K562 (cell line): ENCODE measurements around the gene ZBTB16. TPM values are rescaled to one million over a fixed set of nuclear protein-coding genes. Genes with fewer than 3 reads are reported as not detected.

ENCODE experiments used
- ATAC-seq: fragments of 200-7000 bp; cut with Tn5 transposase; 3 replicates; pipeline ENCODE4 v1.9.1; 2020; ENCODE audit warnings: moderate library complexity
- BruUV-seq: library from RNA; stranded (reverse); fragments of 400-500 nt; replicated peaks from 2 replicates; lab custom pipeline; 2021; lab: Mats Ljungman, UMichigan
- CTCF ChIA-PET: fragments of 300-600 bp; formaldehyde crosslinking; extraction: SDS; loops from one replicate; lab custom pipeline; 2021; ENCODE audit warnings: low intra/inter-chr PET ratio; lab: Yijun Ruan, JAX
- POLR2A ChIA-PET: fragments of 300-600, 350-650 bp; sonication (Branson Sonifier 250); formaldehyde crosslinking; extraction: SDS; loops from one replicate; lab custom pipeline; 2021; ENCODE audit warnings: antibody characterized with exemption, inconsistent platforms; lab: Yijun Ruan, JAX
- DNase-seq, 4 experiments: peaks; one replicate each; pipeline versions ENCODE4 v3.0.0 to v3.0.0-alpha.2; 2011 to 2018; ENCODE audit warnings: low spot score in 3 of 4, mixed read lengths in 3 of 4; ENCODE audit errors: extremely low read depth in 1 of 4
- FAIRE-seq: peaks from 2 replicates; lab custom pipeline; 2011; peaks lifted over from hg19 to GRCh38; lab: Jason Lieb, UNC
- H2AFZ ChIP-seq: 2 replicates; pipeline ENCODE4 v1.6.0; 2011; ENCODE audit warnings: low read depth, low read length, control low read depth, inconsistent platforms
- H3K27ac ChIP-seq: fragments of 200-600 bp; 3 replicates; pipeline ENCODE4 v1.8.0; 2011; ENCODE audit warnings: low read depth, mild to moderate bottlenecking, control low read depth, inconsistent platforms, low read length, moderate library complexity, mixed read lengths; ENCODE audit errors: extremely low read depth
- H3K27me3 ChIP-seq, 2 experiments: fragments of 300-600 bp in 1 of 2; 2 replicates in 1 of 2; 3 replicates in 1 of 2; pipeline versions ENCODE4 v1.6.0 to v1.8.0; 2011; ENCODE audit warnings: inconsistent platforms in 2 of 2, low read length in 2 of 2, mild to moderate bottlenecking in 1 of 2, mixed read lengths in 1 of 2, moderate library complexity in 1 of 2; ENCODE audit not compliant: control insufficient read depth in 2 of 2, insufficient read depth in 2 of 2
- H3K36me3 ChIP-seq: fragments of 300-600 bp; 3 replicates; pipeline ENCODE4 v1.8.0; 2011; ENCODE audit warnings: mild to moderate bottlenecking, low read length, inconsistent platforms; ENCODE audit not compliant: control insufficient read depth, insufficient read depth
- H3K4me1 ChIP-seq, 2 experiments: fragments of 200-600 bp in 1 of 2; replicated peaks in 1 of 2; 2 replicates in 1 of 2; 3 replicates in 1 of 2; pipeline versions ENCODE4 v1.5.1 to v1.8.0; 2011; ENCODE audit warnings: inconsistent platforms in 2 of 2, low read length in 2 of 2, mild to moderate bottlenecking in 1 of 2, mixed read lengths in 1 of 2, moderate library complexity in 1 of 2; ENCODE audit not compliant: control insufficient read depth in 2 of 2, insufficient read depth in 2 of 2
- H3K4me2 ChIP-seq: 2 replicates; pipeline ENCODE4 v1.6.1; 2011; ENCODE audit warnings: low read length, control low read depth, inconsistent platforms, mixed read lengths; ENCODE audit not compliant: insufficient read depth
- H3K4me3 ChIP-seq: fragments of 200-600 bp; sonication (generic), shearing (Covaris generic); 2 replicates; pipeline ENCODE4 v1.5.1; 2016; ENCODE audit warnings: control low read depth, inconsistent platforms
- H3K79me2 ChIP-seq: fragments of 200-600 bp; 3 replicates; pipeline ENCODE4 v1.8.0; 2011; ENCODE audit warnings: low read length, inconsistent platforms; ENCODE audit not compliant: control insufficient read depth, insufficient read depth
- H3K9ac ChIP-seq, 2 experiments: 2 replicates each; pipeline versions ENCODE4 v1.6.0 to v1.6.1; 2011; ENCODE audit warnings: low read depth in 2 of 2, low read length in 2 of 2, control low read depth in 1 of 2, inconsistent platforms in 1 of 2, mild to moderate bottlenecking in 1 of 2, mixed read lengths in 1 of 2; ENCODE audit not compliant: insufficient read depth in 1 of 2
- H3K9me1 ChIP-seq: one replicate; pipeline ENCODE4 v1.6.0; 2011; ENCODE audit warnings: inconsistent platforms, mild to moderate bottlenecking, low read length, moderate library complexity; ENCODE audit not compliant: control insufficient read depth, insufficient read depth
- H3K9me3 ChIP-seq: replicated peaks from 2 replicates; pipeline ENCODE4 v1.5.1; 2011; ENCODE audit warnings: low read depth, low read length, inconsistent platforms; ENCODE audit not compliant: control insufficient read depth, insufficient read depth
- H4K20me1 ChIP-seq: replicated peaks from 2 replicates; pipeline ENCODE4 v1.6.1; 2011; ENCODE audit warnings: low read length, inconsistent platforms, mixed read lengths; ENCODE audit not compliant: control insufficient read depth, insufficient read depth
- BRD4 ChIP-seq: fragments of 200-600 bp; sonication (generic); IDR thresholded peaks from 2 replicates; pipeline ENCODE4 v1.6.1; 2017; ENCODE audit warnings: inconsistent platforms
- HDAC8 ChIP-seq: fragments of 450-650 bp; IDR thresholded peaks from 2 replicates; pipeline ENCODE4 v1.6.1; 2016; ENCODE audit warnings: mild to moderate bottlenecking, missing genetic modification characterization, moderate library complexity, missing compliant biosample characterization
- KHSRP ChIP-seq: fragments of 450-650 bp; IDR thresholded peaks from 2 replicates; pipeline ENCODE4 v1.6.1; 2017
- MED1 ChIP-seq: sonication (generic); formaldehyde crosslinking; IDR thresholded peaks from 2 replicates; pipeline ENCODE4 v1.8.1; 2023; ENCODE audit warnings: missing genetic modification reagents, borderline replicate concordance
- MYC ChIP-seq, 2 experiments: fragments of 250-450 bp in 1 of 2; sonication (Bioruptor Pico) in 1 of 2; IDR thresholded peaks; 2 replicates each; pipeline versions ENCODE4 v1.5.1 to v1.6.1; 2012 to 2021; ENCODE audit warnings: low read depth in 2 of 2, borderline replicate concordance in 1 of 2, improper control_type of control experiment in 1 of 2, low read length in 1 of 2, mild to moderate bottlenecking in 1 of 2, moderate library complexity in 1 of 2
- PCBP1 ChIP-seq: fragments of 200-400 bp; formaldehyde crosslinking; IDR thresholded peaks from 2 replicates; pipeline ENCODE4 v1.6.1; 2018; ENCODE audit warnings: mild to moderate bottlenecking, low read depth, low read length; ENCODE audit not compliant: poor library complexity, severe bottlenecking
- SIN3A ChIP-seq, 2 experiments: fragments of 150-350 bp in 1 of 2; IDR thresholded peaks; 2 replicates each; pipeline ENCODE4 v1.6.1; 2011 to 2016; ENCODE audit warnings: borderline replicate concordance in 2 of 2, low read depth in 2 of 2, low read length in 2 of 2, mild to moderate bottlenecking in 2 of 2, moderate library complexity in 2 of 2; ENCODE audit not compliant: control insufficient read depth in 1 of 2
- SLC30A9 ChIP-seq: fragments of 250-450 bp; sonication (Bioruptor Pico); IDR thresholded peaks from 2 replicates; pipeline ENCODE4 v1.8.0; 2022; ENCODE audit warnings: mild to moderate bottlenecking, moderate library complexity
- TGIF2 ChIP-seq: sonication (generic); formaldehyde crosslinking; IDR thresholded peaks from 2 replicates; pipeline ENCODE4 v1.8.1; 2022; ENCODE audit warnings: mild to moderate bottlenecking, missing genetic modification reagents, moderate library complexity
- ZKSCAN1 ChIP-seq: fragments of 150-350 bp; IDR thresholded peaks from 2 replicates; pipeline ENCODE4 v1.6.1; 2016; ENCODE audit warnings: low read depth, low read length
- ZNF699 ChIP-seq: fragments of 250-450 bp; sonication (Bioruptor Pico); IDR thresholded peaks from 2 replicates; pipeline ENCODE4 v1.8.0; 2021; ENCODE audit warnings: mild to moderate bottlenecking, moderate library complexity; ENCODE audit not compliant: insufficient replicate concordance
- WGBS: fragments of 100-300 bp; shearing (Covaris generic); methylation state at CpG from one replicate; pipeline ENCODE4 v1.1.6; 2016; ENCODE audit warnings: low coverage, mixed read lengths; ENCODE audit not compliant: insufficient coverage; ENCODE audit errors: missing lambda C conversion rate; 5-methylcytosine and 5-hydroxymethylcytosine counted together
- in situ Hi-C: fragments of 300-500 bp; cut with MboI; formaldehyde crosslinking; loops from 4 replicates; pipeline ENCODE4 v1.15.0; 2018; ENCODE audit warnings: inconsistent platforms, mixed read lengths
- intact Hi-C: fragments of 100-400 bp; cut with micrococcal nuclease; formaldehyde crosslinking; loops from 2 replicates; pipeline ENCODE4 v1.14.2; 2022
- polyA plus RNA-seq, 8 experiments: library from polyadenylated mRNA; depleted of rRNA in 4 of 8; stranded (reverse) in 5 of 8; unstranded in 3 of 8; fragments of >200 nt; fragmentation: Nextera tagmentation in 2 of 8; fragmentation: Illumina TruSeq in 1 of 8; extraction: Ambion mirVana in 2 of 8; extraction: Trizol in 1 of 8; gene quantifications; 2 replicates each; pipeline versions ENCODE4 v1.2.1 to v1.2.3, GENCODE V29; 2011 to 2014; ENCODE audit warnings: inconsistent platforms in 1 of 8, missing spikeins in 1 of 8
- total RNA-seq, 7 experiments: library from RNA; depleted of rRNA in 6 of 7; stranded (reverse); fragments of >200 nt in 6 of 7; fragmentation: Illumina TruSeq in 2 of 7; extraction: Trizol in 2 of 7; gene quantifications; 2 replicates each; pipeline versions ENCODE4 v1.2.1 to v1.2.3, GENCODE V29; 2011 to 2021; ENCODE audit warnings: low replicate concordance in 1 of 7
- TF ChIP-seq, protein P1 (sequence below): fragments of 450-650 bp; formaldehyde crosslinking; IDR thresholded peaks from 2 replicates; pipeline ENCODE4 v1.4.0; 2020; ENCODE audit warnings: mild to moderate bottlenecking

ZBTB16 gene
- total and polyA plus RNA-seq, 9 of the 15 experiments (the other 6 are each of a cell fraction or from before 2014, with no cell fraction given) = 0.06 to 0.40 (median 0.24) TPM; not detected in 4

DNA sequence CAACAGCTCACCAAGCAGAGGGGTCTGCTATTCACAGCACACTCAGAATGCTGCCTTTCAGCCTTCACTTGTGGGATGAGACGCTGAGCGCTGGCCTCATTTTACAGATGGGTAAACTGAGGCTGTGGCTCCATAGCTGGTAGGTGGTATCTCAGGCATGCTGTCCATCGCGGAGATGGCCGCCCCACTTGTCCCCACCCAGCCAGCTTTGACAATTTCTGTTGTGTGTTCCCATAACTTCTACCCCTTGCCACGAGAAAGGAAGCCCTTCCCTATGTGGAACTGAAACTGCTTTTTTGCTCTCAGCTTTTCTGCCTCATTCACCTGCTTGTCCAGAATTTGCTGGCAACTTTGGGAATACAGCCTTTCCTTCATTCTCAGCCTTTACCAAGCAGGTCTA is 200.6 kb downstream of the ZBTB16 start:
- no TSS peak for BruUV-seq
- no peak for TF ChIP-seq KHSRP
- TF ChIP-seq HDAC8 = no peak
- no peak for TF ChIP-seq ZKSCAN1
- TF ChIP-seq MED1 (CRISPR knock-in tag) = no peak
- no peak for TF ChIP-seq BRD4
- TF ChIP-seq SIN3A (IDR thresholded peaks at IDR 0.05; ENCODE audit: borderline replicate concordance in 2 of 2, control insufficient read depth in 1 of 2, low read depth in 2 of 2, low read length in 2 of 2) = no peak
- TF ChIP-seq TGIF2 = no peak
- TF ChIP-seq ZNF699 = no peak
- TF ChIP-seq, protein P1, sequence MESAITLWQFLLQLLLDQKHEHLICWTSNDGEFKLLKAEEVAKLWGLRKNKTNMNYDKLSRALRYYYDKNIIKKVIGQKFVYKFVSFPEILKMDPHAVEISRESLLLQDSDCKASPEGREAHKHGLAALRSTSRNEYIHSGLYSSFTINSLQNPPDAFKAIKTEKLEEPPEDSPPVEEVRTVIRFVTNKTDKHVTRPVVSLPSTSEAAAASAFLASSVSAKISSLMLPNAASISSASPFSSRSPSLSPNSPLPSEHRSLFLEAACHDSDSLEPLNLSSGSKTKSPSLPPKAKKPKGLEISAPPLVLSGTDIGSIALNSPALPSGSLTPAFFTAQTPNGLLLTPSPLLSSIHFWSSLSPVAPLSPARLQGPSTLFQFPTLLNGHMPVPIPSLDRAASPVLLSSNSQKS (CRISPR knock-in tag) = no peak
- TF ChIP-seq SLC30A9 (CRISPR knock-in tag) = no peak
- TF ChIP-seq MYC (IDR thresholded peaks at IDR 0.05; ENCODE audit: low read depth, low read length) = no peak
- TF ChIP-seq MYC (CRISPR knock-in tag; IDR thresholded peaks at IDR 0.05; ENCODE audit: borderline replicate concordance, low read depth) = no peak
- no peak for TF ChIP-seq PCBP1
- intact Hi-C loops (loop anchor here (5.0 to 10.0 kb wide), 2 partner anchors 665 to 953 kb away; no protein-coding TSS in a partner anchor), in situ Hi-C loops (loop anchor here (5.0 to 25.0 kb wide), 3 partner anchors 245 to 948 kb away; partner anchors contain the start of gene TTC12)
- ATAC-seq (no peak), DNase-seq (no peak), FAIRE-seq (no peak)
- Histone ChIP-seq H3K36me3 (no peaks in the 10 kb centered on the region), H2AFZ (no peak overlapping the region), H4K20me1 (no peaks in the 10 kb centered on the region), H3K27ac (no peak overlapping the region), H3K27me3 (peaks cover 0 to under 1% of the 10 kb centered on the region in 2 experiments; a peak in 1 of 5 replicates), H3K9me1 (peaks cover 3% of the 10 kb centered on the region), H3K4me1 (peaks cover 14 to 22% of the 10 kb centered on the region in 2 experiments; a peak in 4 of 5 replicates), H3K79me2 (no peaks in the 10 kb centered on the region), H3K9me3 (no peaks in the 10 kb centered on the region), H3K9ac (no peak overlapping the region), H3K4me3 (no peak overlapping the region), H3K4me2 (no peak overlapping the region)
- WGBS = 64% methylated on average over 6 of the region's 6 CpGs
- ChIA-PET CTCF (interaction anchor here (0.6 to 2.0 kb wide), 4 partner anchors 223 to 527 kb away, joined by 3 to 16 read pairs (median 3); no protein-coding TSS in a partner anchor), POLR2A (no interaction called here)
